Measurements from ENCODE around the gene THBD.

GRCh38 chr20:23031346-23031745, 18.1 kb downstream of the THBD start:
- TF ChIP-seq EZH2phosphoT487 (IDR thresholded peaks at IDR 0.05; ENCODE audit: low read depth, severe bottlenecking, unreplicated experiment) (no peak), CTCF (IDR thresholded peaks at IDR 0.05; ENCODE audit: poor library complexity) (no peak), EZH2 (IDR thresholded peaks at IDR 0.05; ENCODE audit: borderline replicate concordance) (no peak)
